Stimulated activated CD8-positive, alpha-beta memory T cell treated with anti-CD3 and anti-CD28 coated beads, Interleukin-15, amount 100 ng/mL, for 48 hours (primary cell): ENCODE measurements around the gene ZNF764.

Experiments
- DNase-seq, 2 donors: peaks; one replicate each; pipeline ENCODE4 v3.0.0-alpha.2; 2020; ENCODE audit warnings: low read depth in 2 of 2

The ZNF764 gene

DNA sequence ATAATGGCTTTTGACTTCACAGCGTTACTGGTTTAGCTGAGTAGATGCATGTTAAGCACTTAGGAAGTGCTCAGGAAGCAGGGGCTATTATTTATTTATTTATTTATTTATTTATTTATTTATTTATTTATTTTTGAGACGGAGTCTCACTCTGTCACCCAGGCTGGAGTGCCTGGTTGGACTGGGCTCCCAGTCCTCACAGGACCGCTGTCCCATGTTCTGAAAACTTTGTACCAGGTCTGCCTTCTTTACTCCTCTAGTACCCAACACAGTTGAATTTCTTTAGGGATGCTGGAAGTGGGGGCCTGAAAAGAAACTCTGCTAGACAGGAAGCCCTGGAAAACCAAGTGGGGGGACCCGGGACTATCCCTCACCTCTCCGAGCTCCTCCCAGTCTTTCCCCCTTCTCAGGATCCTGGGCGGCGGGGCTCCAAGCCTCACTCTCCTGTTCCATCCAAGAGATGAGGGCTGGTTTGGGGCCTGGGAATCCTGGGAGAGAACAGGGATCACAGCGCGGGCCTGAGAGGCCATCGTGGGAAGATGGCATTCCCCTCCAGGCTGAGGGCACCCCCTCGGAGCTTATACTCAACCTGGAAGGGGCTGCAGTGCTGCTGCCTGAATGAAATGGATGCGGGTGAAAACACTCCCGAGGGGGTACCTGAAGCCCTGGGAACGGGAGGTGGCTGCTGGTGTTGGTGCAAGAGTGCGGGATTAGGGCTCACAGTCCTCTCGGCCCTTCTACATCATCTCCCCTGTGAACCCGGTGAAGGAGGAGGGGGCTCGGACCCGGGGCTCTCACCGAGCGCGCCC lies 12.7 kb upstream of the ZNF764 start:
- no peak for DNase-seq

DNA sequence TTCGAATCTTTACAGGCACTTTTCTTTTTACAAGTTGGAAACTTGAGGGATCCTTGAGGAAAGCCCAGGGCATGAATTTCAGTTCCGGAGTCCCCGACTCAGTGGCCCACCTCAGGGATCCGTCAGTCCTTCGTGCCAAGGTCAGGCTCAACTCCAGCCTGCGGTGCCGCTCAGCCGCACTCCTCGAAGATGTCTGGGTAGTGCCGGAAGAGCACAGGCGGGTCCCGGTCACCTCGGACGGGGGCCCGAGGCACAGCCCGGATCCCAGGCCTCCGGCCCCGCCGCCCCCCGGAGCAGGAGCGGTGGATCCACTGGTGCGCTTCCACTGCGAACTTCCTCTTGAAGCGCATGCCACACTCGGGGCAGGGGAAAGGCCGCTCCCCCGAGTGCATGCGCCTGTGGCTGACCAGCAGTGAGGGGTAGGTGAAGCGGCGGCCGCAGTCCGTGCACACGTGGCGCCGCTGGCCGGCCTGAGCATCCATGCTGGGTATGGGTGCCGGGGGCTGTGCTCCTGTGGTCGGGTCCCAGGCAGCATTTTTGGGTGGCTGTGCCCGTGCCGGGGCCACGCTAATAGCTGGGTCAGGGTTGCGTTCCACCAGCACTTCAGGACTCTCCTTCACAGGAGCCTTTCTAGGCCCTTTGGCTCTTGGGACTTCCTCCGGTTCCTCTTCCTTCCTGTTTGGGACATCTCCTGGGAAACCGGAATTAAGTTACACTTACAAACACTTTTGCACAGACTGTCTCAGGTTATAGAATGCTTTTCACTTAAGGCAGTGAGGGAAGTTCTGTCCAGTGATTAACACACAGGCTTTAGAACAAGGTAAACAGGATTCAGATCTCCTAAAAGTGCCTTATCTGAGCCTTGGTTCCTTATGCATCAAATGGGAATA lies 11.8 kb upstream of the ZNF764 start:
- DNase-seq: no peak

DNA sequence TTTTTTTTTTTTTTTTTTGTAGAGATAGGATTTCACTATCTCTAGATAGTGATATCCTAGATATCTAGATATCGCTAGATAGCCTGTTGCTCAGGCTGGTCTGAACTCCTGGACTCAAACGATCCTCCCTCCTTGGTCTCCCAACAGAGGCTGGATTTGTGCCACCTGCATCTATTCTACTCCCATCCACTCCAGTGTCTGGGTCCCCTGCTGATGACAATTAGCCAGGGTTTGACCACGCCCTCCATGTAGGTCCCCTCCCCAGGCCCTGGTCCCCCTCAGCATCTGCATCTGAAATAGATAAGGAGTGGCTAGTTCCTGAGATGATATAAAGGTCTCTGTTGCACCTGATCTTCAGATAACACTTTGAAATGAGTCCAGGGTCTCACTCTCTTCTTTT lies 11.1 kb upstream of the ZNF764 start:
- no peak for DNase-seq

DNA sequence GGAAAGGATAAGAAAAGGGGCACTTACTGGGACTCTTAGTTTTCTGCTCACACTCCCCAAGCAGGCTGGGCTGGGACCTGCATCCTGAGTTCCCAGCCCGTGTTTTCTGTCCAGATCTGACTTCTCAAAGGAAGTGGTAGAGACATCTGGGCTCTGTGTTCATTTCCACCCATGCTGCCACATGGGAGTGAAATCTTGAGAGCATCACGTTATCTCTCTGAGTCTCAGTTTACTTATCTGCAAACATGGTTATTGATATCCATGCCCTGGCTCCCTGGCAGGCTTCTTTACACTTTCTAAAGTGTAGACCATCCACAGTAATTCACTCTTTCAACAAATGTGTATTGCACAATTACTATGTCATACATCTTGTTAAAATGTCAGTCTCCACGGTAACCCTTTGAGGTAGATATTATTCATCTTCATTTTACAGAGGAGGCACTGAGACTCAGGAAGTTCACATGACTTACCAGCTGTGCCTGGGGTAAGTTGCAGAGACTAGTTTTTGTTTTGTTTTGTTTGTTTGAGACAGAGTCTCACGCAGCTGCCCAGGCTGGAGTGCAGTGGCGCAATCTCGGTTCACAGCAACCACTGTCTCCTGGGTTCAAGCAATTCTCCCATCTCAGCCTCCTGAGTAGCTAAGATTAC lies 9.9 kb upstream of the ZNF764 start:
- DNase-seq: no peak

GRCh38 chr16:30567160-30567990 lies 9.2 kb upstream of the ZNF764 start:
- DNase-seq: peak; percentile 52 to 64

DNA sequence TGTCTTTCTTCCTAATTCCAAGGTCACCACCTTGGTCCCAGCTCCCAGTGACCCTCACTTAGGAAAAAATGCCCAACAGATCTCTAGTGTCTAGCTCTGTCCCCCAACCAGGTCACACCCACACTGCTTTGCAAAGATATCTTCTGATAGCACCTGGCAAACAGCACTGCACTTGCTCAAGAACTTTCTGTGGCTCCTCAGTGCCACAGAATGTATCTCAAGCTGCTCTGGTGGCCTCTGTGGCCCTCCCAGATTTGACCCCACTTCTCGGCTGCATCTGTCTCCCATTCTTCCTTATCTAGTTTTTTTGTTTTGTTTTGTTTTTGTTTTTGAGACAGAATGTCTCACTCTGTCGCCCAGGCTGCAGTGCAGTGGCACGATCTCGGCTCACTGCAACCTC lies 8.4 kb upstream of the ZNF764 start:
- DNase-seq: no peak

- no peak for DNase-seq
Measured at GRCh38 chr16:30565984-30566383, 7.8 kb upstream of the ZNF764 start.

- DNase-seq: no peak
Measured at GRCh38 chr16:30565526-30565925, 7.4 kb upstream of the ZNF764 start.

DNA sequence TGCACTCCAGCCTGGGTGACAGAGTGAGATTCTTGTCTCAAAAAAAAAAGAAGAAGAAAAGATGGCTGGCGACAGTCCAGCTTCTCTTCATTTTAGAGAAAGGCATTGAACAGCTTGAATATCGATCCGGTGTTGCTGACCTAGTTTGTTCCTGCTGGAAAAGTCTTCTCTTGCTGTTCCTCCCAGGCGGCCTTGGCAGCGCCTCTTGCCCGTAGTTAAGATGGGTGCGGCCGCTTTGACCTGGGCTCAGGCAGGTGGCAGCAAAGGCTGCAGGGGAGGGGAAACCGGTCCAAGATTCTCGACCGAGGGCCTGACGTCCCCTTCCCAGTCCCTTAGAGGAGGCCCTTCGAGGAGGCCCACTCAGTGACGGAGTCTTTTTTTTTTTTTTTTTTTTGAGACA lies 3.8 kb upstream of the ZNF764 start:
- DNase-seq: no peak

- no peak for DNase-seq
Measured at GRCh38 chr16:30561089-30561816, 3.1 kb upstream of the ZNF764 start.

GRCh38 chr16:30559690-30560089 lies 1.5 kb upstream of the ZNF764 start:
- DNase-seq: no peak

DNA sequence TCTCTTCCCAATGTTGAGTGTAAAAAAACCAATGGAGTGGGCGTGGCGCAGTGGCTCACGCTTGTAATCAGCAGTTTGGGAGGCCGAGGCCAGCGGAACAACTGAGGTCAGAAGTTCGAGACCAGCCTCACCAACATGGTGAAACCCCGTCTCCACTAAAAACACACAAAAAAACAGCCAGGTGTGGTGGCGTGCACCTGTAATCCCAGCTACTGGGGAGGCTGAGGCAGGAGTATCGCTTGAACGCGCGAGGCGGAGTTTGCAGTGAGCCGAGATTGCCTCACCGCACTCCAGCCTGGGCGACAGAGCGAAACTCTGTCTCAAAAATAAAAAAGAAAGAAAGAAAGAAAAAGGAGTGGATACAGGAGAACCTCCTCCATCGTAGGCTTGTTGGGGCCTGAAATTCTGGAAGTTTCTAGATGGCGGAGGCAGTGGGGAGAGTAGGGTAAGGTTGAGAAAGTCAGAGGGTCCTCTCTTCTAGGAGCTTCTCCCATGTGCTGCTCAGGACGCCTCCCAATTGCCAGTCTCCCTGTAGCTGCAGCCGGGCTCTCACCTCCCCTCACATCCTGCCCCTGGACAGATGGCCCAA lies 709 bp upstream of the ZNF764 start:
- no peak for DNase-seq

DNA sequence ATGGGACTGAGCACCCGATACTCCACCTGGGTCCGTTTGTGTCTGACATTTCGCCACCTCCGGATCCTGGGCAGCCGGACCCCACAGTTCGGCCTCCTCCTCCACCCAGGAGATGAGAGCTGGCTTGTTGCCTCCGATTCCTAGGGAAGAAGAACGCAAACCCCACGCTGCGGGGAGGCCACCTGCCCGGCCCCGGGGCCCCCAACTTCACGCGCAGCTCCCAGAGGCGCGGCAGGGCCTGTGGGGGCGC lies 542 bp downstream of the ZNF764 start:
- no peak for DNase-seq

DNA sequence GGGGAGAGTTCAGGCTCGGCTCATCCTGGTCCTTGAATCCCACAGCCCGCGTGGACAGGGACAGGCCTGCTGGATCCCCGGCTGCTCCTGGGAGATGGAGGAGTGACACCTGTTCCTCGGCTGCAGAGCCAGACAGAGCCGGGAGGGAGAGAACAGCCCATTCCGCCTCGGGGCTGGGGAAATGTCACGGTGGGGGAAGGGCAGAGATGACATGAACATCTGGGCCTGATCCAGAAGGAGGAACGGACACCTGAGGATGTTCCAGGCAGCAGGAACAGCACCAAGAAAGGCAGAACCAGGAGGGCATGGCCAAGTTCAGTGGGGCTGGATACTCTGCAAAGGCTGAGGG lies 2.1 kb downstream of the ZNF764 start:
- DNase-seq: no peak

- no peak for DNase-seq
Measured at GRCh38 chr16:30555315-30556124, 2.7 kb downstream of the ZNF764 start.

GRCh38 chr16:30554557-30555314 lies 3.4 kb downstream of the ZNF764 start:
- no peak for DNase-seq

DNA sequence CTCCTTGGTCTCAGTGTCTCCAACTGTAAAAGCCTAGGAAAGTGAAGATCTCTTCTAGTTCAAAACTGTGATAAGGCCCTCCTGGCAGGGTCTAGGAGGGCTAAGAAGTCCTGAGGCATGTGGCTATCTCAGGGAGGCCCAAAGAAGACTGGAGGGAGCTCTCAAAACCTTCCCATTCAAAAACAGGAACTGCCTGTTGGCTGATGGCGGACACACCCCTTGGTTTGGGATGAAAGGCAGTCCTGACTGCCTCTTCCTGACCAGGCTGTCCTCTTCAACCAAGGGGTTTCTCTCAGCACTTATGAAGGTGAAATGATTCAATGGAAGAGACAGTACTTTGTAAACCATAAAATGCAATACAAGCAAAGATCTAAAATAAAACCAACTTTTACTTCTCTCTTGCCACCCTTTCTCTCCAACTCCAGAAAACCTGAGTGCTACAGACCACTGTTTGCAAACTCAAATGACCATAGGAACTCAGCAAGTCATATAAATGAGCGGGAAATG lies 4.7 kb downstream of the ZNF764 start:
- DNase-seq: no peak

DNA sequence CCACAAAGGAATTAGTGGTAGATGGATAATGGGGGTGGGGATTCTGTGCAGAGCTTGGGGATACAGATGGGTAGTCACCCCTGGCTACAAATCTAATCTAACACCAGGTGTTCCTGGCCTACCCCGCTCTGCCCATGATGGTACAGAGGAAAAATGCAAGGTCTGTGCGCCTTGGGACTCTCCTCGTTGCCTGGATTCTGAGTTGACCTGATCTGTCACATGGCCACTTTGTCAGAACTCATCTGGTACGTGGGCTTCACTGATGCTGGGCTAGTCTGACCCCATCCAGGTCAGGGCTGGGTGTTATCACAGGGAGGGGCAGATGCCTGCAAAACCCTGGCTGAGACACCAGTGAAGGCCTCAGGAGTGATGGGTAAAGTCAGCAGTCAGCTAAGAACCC lies 5.2 kb downstream of the ZNF764 start:
- DNase-seq: no peak

DNA sequence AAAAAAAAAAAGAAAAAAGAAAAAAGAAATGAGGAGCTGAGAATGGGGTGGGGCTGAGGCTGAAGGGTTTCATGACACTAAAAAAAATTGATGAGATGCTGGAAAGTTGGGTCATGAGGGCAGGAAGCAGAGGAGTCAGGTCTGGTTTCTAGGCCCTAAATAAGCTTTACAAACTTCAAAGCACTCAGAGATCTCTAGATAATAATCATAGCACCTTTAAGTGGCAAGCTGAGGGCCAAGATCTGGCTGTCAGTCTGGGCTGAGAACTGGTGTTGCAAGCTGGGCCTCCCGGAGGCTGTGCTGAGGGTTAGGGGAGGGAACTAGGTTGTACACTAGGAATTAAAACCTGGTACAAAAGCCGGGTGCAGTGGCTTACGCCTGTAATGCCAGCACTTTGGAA lies 6.4 kb downstream of the ZNF764 start:
- peak in 1 of 2 donors; percentile 32 for DNase-seq
